Measurements from ENCODE around the gene ADAMTSL3.
"Not testable (repeated sequence)": the region's sequence is repeated elsewhere in the genome, so short reads cannot be mapped to it uniquely, and the experiment has no call there.

ADAMTSL3 gene

GRCh38 chr15:83983634-83984458 is 329.9 kb downstream of the ADAMTSL3 start:
- no peak for ATAC-seq

DNA sequence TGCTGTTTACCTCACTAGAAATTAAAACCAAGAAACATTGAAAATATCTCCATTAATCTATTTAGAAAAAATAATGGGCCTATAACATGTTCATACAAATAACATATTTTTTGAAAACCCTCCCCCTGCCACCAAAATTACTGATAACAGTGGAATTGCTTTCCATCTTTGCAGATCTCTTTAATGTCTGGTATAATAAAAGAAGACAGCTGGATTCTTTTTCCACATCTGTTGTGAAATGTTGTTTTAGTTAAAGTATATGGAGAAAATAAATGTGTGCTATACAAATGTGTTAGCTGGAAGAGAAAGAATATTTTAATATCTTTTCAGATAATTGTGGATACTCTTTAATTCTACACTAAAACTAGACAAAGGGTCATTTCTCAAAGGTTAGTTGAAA is 330.7 kb downstream of the ADAMTSL3 start:
- no peak for ATAC-seq

DNA sequence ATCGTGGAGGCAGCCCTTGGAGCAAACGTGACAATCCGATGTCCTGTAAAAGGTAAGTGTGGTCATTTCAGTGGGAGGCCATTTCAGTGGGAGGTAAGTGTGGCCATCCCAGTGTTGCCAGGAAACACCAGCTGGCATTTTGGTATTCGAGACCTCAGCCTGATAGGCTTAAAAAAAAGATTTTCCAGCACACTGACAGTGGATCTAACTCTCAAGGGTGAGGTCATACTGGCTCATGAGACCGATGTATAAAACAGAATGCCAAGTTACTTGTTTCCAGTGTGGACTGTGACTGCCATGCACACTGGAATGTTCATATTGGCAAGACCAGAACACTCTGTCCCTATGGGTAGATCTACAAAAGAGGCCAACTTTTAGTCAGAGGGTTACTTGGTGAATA is 337.2 kb downstream of the ADAMTSL3 start:
- no peak for ATAC-seq

GRCh38 chr15:83992324-83993031 is 338.6 kb downstream of the ADAMTSL3 start:
- no peak for ATAC-seq

DNA sequence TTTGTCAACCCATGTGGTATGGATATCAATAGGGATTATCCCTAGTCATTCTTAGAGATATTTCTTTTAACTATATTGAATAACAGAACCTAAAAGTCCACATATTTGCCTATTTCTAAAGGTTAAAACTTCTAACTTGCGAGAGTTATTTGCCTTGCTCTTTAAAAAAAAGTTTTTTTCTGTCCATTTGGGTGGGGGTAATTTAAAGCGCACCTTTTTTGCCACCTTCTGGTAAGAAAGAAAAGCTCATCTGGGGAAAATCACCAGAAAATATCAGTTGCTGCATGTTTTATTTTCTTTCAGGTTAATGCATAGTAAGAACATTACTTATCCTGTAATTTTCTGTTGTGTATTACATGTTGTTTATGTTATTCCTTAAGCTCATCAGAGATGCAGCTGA is 339.7 kb downstream of the ADAMTSL3 start:
- ATAC-seq: no peak

DNA sequence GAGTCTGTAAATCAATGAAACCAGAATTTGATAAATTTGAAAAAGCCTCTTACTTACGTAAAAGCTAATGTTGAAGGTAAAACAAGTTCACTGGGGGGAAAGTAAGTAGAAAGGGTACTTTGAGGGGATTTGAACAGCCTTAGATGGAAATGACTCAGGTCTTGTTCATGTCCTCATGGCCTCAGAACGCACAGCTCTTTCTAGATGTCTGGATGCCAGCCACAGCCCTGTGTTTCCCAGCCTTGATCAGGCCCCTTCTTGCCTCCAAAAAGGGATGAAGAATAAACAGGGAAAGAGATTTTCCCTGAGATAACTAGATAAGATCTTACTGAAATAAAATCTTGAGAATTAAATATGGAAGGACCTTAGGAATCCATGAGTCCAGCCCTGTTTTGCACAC is 344.6 kb downstream of the ADAMTSL3 start:
- no peak for ATAC-seq

- no peak for ATAC-seq
These were observed 345.6 kb downstream of the ADAMTSL3 start for GRCh38 chr15:83999396-84000135.

GRCh38 chr15:84001037-84001436 is 347.1 kb downstream of the ADAMTSL3 start:
- no peak for ATAC-seq

- ATAC-seq: no peak
These were observed 347.7 kb downstream of the ADAMTSL3 start for GRCh38 chr15:84001655-84002054.

- ATAC-seq: no peak
These were observed 350.0 kb downstream of the ADAMTSL3 start for GRCh38 chr15:84003791-84004503.

DNA sequence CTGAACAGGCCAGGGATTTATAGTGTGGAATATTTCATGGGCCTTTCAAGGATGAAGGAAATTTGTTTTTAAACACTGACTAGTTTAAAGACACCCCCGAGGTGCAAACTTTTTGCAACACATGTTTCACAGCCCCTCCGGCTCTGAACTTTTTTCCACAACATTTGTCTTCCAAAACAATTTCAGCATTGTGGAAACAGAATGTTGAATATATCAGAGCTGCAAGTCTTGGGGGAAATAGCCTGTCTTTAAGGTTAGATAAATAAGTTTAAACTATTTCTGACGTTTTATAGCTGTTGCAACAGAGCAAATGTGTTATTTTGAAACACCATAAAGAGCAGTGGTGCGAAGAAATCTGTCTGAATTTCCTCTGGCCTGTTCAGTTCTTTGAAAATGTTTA is 352.5 kb downstream of the ADAMTSL3 start:
- ATAC-seq: no peak

DNA sequence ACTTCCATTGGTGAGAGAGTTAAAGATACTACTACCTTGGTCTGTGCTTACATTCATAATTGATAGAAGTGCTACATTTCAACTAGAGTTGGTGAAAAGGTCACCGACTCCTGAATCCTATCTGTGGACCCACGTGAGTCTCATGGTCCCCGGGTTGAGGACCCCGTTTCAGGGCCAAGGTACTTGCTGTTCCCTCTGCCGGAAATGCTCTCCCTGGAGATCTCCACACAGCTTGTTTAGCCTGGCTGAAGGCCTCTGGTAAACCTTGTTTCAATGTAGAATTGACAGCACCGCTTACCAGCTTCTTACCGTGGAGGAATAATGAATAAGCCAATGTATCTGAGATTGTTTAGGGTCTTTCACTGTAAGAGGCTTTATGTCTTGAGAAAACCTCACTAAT is 355.7 kb downstream of the ADAMTSL3 start:
- no peak for ATAC-seq

DNA sequence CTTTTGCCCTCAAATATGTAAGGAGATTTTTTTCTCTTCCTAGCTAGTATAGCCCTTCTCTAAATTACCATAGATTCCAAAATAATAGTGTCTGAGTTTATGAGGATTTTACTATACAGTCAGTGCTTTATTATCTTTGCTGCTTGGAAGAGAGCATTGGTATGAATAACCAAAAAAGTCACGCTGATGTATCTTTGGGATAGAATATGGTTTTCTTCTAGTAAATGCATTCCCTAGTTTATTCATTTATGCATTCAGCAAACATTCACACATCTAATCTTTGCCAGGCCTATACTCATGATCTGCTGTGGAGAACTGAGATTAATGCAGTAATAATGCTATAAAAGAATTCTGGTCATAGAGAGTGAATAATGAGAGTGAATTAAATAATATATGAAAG is 356.3 kb downstream of the ADAMTSL3 start:
- no peak for ATAC-seq

GRCh38 chr15:84016371-84016770 is 362.4 kb downstream of the ADAMTSL3 start:
- no peak for ATAC-seq

GRCh38 chr15:84022516-84022915 is 368.6 kb downstream of the ADAMTSL3 start:
- no peak for ATAC-seq

GRCh38 chr15:84023636-84024035 is 369.7 kb downstream of the ADAMTSL3 start:
- ATAC-seq: no peak

DNA sequence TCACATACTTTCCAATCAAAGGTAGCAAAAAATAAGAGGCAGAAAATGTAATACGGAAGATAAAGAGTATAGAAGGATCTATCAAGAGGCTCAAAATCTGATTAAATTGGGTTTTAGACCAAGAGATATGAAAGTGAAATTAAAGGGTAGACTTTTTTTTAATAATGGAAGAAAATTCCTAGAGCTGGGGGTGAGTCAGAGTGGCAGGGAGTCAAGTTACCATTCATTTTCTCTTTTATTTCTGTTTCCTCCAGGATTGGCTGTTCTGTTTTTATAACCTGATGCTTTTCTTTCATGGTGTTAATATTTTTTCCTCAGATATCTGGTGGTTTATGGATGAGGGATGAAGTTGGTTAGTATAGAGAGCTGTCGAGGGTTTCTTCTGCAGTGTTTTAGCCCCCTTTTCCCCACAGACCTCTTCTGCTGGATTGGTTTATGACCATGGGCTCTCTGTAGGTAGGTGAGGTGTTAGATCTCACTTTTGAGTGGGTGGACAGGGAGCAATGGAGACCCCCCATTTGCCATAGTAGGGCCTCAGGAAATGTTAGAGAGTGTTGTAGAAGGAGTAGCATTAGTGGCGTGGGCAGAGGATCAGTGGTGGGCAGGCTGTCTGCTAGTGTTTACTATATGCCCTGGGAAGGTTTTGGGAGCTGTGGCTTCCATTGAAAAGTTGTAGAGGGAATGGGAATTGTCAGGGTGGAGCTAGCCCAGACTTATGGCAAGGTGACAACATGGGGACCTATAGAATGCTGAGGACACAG is 380.1 kb downstream of the ADAMTSL3 start:
- ATAC-seq: no peak

DNA sequence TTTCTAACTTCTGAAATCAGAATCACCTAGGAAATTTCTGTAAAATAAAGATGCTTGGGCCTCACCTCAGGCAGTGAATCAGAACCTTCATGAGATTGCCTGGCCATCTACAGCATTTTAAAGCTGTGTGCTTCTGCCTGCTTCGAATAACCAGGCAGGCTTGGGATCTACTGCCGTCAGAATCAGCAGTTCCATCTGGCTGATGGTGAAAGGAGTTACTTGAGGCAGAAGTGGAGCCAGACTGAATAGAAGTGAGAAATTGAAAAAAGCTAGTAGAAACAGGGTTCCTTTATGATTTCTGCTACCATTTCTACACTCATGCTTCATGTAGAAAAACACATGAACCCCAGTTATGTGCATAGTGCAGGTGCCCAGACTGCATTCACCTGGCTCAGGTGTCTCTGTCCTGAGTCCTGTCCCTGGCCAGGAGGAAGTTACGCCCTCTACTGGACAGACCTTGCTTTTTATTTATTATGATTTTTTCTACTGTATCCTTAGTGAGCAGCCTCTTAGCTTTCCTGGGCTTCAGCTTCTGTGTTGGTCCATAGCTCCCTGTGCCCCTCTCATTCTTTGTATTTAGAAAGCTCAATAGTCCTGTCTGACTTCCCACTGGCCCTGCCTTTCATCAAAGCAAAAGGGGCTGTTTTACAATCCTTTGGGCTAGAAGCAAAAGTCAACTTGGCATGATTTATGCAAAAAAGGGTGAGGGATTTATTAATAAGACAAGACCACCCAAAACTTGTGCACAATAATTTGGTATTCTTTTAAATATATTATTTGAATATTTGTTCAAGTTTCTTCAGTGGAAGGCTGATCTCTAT is 380.9 kb downstream of the ADAMTSL3 start:
- ATAC-seq: no peak

- ATAC-seq: no peak
These were observed 381.5 kb downstream of the ADAMTSL3 start for GRCh38 chr15:84035399-84035766.

DNA sequence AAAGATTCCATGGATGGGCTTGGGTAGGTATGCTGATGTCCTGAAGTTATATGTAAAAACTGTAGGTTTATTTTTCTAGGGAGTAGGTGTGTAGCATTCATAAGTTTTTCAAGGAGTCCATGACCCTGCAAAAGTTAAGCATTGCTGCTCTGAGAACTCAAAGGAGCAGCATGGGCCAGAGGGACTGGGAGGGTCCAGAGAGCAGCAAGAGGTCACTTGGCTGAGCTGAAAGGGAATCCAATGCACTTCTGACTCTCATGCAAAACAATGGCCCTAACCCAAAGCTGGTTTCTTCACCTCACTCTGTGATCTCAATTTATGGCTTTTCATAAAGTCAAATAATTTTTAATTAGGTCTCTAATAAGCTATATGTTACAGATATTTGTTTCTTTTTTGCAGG is 383.4 kb downstream of the ADAMTSL3 start:
- ATAC-seq: no peak

DNA sequence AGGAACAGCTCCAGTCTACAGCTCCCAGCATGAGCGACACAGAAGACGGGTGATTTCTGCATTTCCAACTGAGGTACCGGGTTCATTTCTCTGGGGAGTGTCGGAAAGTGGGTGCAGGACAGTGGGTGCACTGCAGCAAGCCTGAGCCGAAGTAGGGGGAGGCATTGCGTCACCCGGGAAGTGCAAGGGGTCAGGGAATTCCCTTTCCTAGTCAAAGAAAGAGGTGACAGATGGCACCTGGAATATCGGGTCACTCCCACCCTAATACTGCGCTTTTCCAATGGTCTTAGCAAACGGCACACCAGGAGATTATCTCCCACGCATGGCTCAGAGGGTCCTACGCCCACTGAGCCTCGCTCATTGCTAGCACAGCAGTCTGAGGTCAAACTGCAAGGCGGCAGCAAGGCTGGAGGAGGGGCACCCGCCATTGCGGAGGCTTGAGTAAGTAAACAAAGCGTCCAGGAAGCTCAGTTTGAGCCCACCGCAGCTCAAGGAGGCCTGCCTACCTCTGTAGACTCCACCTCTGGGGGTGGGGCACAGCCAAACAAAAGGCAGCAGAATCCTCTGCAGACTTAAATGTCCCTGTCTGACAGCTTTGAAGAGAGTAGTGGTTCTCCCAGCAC is 388.6 kb downstream of the ADAMTSL3 start:
- ATAC-seq: not testable (repeated sequence)
